ENCODE measurements around the gene ZNF616.

Gene ZNF616

GRCh38 chr19:52140032-52140710, 433 bp upstream of the ZNF616 start:
- Histone ChIP-seq H4K20me1 (ENCODE audit: insufficient read depth, low read length) (no peaks in the 10 kb centered on the region), H3K4me1 (ENCODE audit: low read length) (peaks cover 11% of the 10 kb centered on the region), H3K79me2 (ENCODE audit: low read length) (peaks cover 7% of the 10 kb centered on the region), H3K4me2 (ENCODE audit: low read length) (peak overlapping the region; percentile 63), H3K36me3 (replicated peaks; ENCODE audit: low read depth, low read length) (peaks cover 13% of the 10 kb centered on the region), H3K4me3 (ENCODE audit: low read length) (peak overlapping the region; percentile 80), H2AFZ (ENCODE audit: low read depth, low read length) (peak overlapping the region; percentile 99), H3K9ac (ENCODE audit: low read length) (peak overlapping the region; percentile 31), H3K27me3 (ENCODE audit: low read depth, low read length) (no peaks in the 10 kb centered on the region), H3K9me3 (ENCODE audit: insufficient read depth, low read length) (peaks cover 10% of the 10 kb centered on the region; the same call in 1 of the 2 replicates), H3K27ac (ENCODE audit: low read length) (no peak overlapping the region)
- TF ChIP-seq EZH2phosphoT487 (IDR thresholded peaks at IDR 0.05; ENCODE audit: low read depth) (no peak), CTCF (IDR thresholded peaks at IDR 0.05; ENCODE audit: low read depth, low read length) (no peak)

GRCh38 chr19:52138983-52139251, 821 bp downstream of the ZNF616 start:
- peaks cover 26% of the 10 kb centered on the region for H3K36me3 ChIP-seq (replicated peaks; ENCODE audit: low read depth, low read length)
- H2AFZ ChIP-seq (ENCODE audit: low read depth, low read length), result peak overlapping the region; percentile 78; the same call in 1 of the 2 replicates
- no peaks in the 10 kb centered on the region for H3K27me3 ChIP-seq (ENCODE audit: low read depth, low read length)
- H4K20me1 ChIP-seq (ENCODE audit: insufficient read depth, low read length), result no peaks in the 10 kb centered on the region
- H3K79me2 ChIP-seq (ENCODE audit: low read length), result peaks cover 9% of the 10 kb centered on the region
- H3K4me1 ChIP-seq (ENCODE audit: low read length), result peaks cover 11% of the 10 kb centered on the region
- H3K4me3 ChIP-seq (ENCODE audit: low read length), result peak overlapping the region; percentile 80
- H3K9ac ChIP-seq (ENCODE audit: low read length), result peak overlapping the region; percentile 80
- H3K4me2 ChIP-seq (ENCODE audit: low read length), result peak overlapping the region; percentile 99
- H3K27ac ChIP-seq (ENCODE audit: low read length), result no peak overlapping the region
- peaks cover 18% of the 10 kb centered on the region for H3K9me3 ChIP-seq (ENCODE audit: insufficient read depth, low read length)
- no peak for TF ChIP-seq CTCF (IDR thresholded peaks at IDR 0.05; ENCODE audit: low read depth, low read length)
- no peak for TF ChIP-seq EZH2phosphoT487 (IDR thresholded peaks at IDR 0.05; ENCODE audit: low read depth)

DNA sequence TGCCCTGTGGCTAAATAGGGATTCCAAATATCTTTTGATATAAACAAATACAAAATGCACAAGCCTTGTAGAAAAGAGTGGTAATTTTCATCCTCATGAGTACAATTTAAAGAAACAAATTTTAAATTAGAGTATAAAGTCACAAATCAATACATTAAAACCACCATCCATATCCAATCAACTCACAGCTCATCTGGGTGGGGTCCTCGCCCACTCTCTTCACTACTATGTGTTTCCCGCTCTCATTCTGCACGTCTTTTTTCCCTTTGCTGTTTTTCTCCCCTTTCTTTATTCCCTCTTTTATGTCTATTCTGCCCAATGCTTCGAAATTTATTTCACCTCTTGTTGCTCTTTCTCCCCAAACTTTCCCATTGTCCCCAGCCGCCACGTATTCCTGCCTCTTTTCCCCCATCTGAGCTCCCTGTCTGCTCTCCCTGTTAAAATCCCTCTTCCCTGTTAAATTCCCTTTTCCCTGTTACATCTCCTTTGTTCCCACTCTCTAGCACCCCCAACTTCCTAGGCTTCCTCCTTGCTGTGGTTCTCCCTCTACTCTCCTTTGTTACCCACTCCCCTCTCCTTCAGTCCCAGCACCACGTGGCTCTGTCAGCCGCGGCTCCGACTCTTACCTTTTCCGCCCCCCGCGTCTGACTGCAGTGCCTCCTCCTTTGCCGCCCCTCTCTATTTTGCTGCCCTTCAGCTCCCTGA, 1.3 kb downstream of the ZNF616 start:
- Histone ChIP-seq H3K9ac (ENCODE audit: low read length) (peak overlapping the region; percentile 80), H3K4me2 (ENCODE audit: low read length) (peak overlapping the region; percentile 99), H3K4me3 (ENCODE audit: low read length) (peak overlapping the region; percentile 80), H3K36me3 (replicated peaks; ENCODE audit: low read depth, low read length) (peaks cover 28% of the 10 kb centered on the region), H3K9me3 (ENCODE audit: insufficient read depth, low read length) (peaks cover 21% of the 10 kb centered on the region), H3K79me2 (ENCODE audit: low read length) (peaks cover 9% of the 10 kb centered on the region), H2AFZ (ENCODE audit: low read depth, low read length) (peak overlapping the region; percentile 78; the same call in 1 of the 2 replicates), H4K20me1 (ENCODE audit: insufficient read depth, low read length) (no peaks in the 10 kb centered on the region), H3K27ac (ENCODE audit: low read length) (no peak overlapping the region), H3K27me3 (ENCODE audit: low read depth, low read length) (no peaks in the 10 kb centered on the region), H3K4me1 (ENCODE audit: low read length) (peaks cover 11% of the 10 kb centered on the region)
- TF ChIP-seq CTCF (IDR thresholded peaks at IDR 0.05; ENCODE audit: low read depth, low read length) (no peak), EZH2phosphoT487 (IDR thresholded peaks at IDR 0.05; ENCODE audit: low read depth) (no peak)

DNA sequence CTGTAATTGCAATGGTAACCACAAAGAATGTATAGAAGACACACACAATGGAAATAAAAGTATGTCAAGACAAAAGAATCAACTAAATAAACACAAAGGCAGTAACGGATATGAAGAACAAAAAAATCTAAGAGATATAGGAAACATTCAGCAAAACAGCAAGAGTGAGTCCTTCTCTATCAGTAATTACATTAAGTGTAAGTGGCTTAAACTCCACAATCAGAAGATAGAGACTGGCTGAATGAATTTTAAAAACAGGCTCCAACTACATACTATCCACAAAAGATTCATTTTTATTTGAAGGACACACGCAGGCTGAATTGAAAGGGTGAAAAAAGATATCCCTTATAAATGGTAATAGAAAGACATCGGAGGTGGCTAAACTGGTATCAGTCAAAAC, 19.5 kb downstream of the ZNF616 start:
- TF ChIP-seq CTCF (IDR thresholded peaks at IDR 0.05; ENCODE audit: low read depth, low read length) (no peak), EZH2phosphoT487 (IDR thresholded peaks at IDR 0.05; ENCODE audit: low read depth) (no peak)
- H3K27me3 ChIP-seq (ENCODE audit: low read depth, low read length), result no peaks in the 10 kb centered on the region
- H3K4me1 ChIP-seq (ENCODE audit: low read length), result no peaks in the 10 kb centered on the region
- H3K36me3 ChIP-seq (replicated peaks; ENCODE audit: low read depth, low read length), result peaks cover 92% of the 10 kb centered on the region
- no peak overlapping the region for H3K4me3 ChIP-seq (ENCODE audit: low read length)
- no peaks in the 10 kb centered on the region for H4K20me1 ChIP-seq (ENCODE audit: insufficient read depth, low read length)
- no peak overlapping the region for H3K9ac ChIP-seq (ENCODE audit: low read length)
- H3K79me2 ChIP-seq (ENCODE audit: low read length), result no peaks in the 10 kb centered on the region
- H2AFZ ChIP-seq (ENCODE audit: low read depth, low read length), result no peak overlapping the region
- H3K9me3 ChIP-seq (ENCODE audit: insufficient read depth, low read length), result peaks cover 68% of the 10 kb centered on the region
- H3K4me2 ChIP-seq (ENCODE audit: low read length), result no peak overlapping the region
- no peak overlapping the region for H3K27ac ChIP-seq (ENCODE audit: low read length)

Measured in OCI-LY3 (cell line).